ENCODE results near the gene MTHFSD.

DNA sequence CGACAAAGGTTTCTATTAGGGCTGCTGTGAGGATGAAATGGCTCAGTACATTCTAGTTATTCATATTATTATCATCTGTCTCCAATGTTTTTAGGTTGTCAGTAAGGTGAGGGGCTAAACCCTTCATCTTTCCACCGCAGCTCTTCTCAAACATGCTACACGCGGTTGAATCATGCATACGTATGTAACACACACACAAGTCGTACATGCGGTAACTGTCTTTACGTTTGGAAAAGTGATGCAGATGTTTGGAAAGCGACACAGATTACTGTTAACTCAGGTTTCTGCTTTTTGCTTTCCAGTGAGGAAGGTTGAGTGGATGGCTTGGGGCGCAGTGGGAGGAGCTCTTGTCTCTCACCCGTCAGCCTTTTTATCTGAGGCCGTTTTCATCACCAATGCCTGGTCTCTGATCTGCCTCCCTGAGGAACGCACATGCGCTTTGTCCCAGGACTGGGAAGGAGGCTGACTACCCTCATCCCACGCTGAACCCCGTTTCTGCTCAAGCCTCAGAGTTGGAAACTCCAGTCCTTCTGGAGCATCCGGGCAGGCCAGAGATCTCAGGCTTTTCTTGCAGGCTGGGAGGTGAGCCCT lies 20.2 kb upstream of the MTHFSD start:
- TF ChIP-seq TAF1 (IDR thresholded peaks at IDR 0.05; ENCODE audit: low read depth) (no peak), TEAD4 (IDR thresholded peaks at IDR 0.05) (no peak), FOXM1 (IDR thresholded peaks at IDR 0.05; ENCODE audit: borderline replicate concordance, low read depth) (no peak), CEBPB (IDR thresholded peaks at IDR 0.05) (no peak), CREB1 (IDR thresholded peaks at IDR 0.05; ENCODE audit: low read depth) (no peak), RAD21 (IDR thresholded peaks at IDR 0.05; ENCODE audit: low read depth) (no peak), EGR1 (IDR thresholded peaks at IDR 0.05) (no peak), EP300 (IDR thresholded peaks at IDR 0.05; ENCODE audit: borderline replicate concordance) (no peak), TCF12 (IDR thresholded peaks at IDR 0.05; ENCODE audit: low read depth) (no peak)
- TF ChIP-seq, protein P1, sequence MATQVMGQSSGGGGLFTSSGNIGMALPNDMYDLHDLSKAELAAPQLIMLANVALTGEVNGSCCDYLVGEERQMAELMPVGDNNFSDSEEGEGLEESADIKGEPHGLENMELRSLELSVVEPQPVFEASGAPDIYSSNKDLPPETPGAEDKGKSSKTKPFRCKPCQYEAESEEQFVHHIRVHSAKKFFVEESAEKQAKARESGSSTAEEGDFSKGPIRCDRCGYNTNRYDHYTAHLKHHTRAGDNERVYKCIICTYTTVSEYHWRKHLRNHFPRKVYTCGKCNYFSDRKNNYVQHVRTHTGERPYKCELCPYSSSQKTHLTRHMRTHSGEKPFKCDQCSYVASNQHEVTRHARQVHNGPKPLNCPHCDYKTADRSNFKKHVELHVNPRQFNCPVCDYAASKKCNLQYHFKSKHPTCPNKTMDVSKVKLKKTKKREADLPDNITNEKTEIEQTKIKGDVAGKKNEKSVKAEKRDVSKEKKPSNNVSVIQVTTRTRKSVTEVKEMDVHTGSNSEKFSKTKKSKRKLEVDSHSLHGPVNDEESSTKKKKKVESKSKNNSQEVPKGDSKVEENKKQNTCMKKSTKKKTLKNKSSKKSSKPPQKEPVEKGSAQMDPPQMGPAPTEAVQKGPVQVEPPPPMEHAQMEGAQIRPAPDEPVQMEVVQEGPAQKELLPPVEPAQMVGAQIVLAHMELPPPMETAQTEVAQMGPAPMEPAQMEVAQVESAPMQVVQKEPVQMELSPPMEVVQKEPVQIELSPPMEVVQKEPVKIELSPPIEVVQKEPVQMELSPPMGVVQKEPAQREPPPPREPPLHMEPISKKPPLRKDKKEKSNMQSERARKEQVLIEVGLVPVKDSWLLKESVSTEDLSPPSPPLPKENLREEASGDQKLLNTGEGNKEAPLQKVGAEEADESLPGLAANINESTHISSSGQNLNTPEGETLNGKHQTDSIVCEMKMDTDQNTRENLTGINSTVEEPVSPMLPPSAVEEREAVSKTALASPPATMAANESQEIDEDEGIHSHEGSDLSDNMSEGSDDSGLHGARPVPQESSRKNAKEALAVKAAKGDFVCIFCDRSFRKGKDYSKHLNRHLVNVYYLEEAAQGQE (IDR thresholded peaks at IDR 0.05; ENCODE audit: low read depth): no peak
- TF ChIP-seq, protein P2, sequence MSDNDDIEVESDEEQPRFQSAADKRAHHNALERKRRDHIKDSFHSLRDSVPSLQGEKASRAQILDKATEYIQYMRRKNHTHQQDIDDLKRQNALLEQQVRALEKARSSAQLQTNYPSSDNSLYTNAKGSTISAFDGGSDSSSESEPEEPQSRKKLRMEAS (IDR thresholded peaks at IDR 0.05): no peak
- TF ChIP-seq, protein P3, sequence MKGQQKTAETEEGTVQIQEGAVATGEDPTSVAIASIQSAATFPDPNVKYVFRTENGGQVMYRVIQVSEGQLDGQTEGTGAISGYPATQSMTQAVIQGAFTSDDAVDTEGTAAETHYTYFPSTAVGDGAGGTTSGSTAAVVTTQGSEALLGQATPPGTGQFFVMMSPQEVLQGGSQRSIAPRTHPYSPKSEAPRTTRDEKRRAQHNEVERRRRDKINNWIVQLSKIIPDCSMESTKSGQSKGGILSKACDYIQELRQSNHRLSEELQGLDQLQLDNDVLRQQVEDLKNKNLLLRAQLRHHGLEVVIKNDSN (IDR thresholded peaks at IDR 0.05): no peak

Measured in Ishikawa (cell line).